Measurements from ENCODE around the gene CD46. TPM values are rescaled to one million over a fixed set of nuclear protein-coding genes. Genes with fewer than 3 reads are reported as not detected.
A peak's percentile ranks its signal among the peaks of the same experiment; 100 is the strongest.

Gene CD46
- total RNA-seq, 2 donors from 2014 or later, result 88.2 to 122 TPM

DNA sequence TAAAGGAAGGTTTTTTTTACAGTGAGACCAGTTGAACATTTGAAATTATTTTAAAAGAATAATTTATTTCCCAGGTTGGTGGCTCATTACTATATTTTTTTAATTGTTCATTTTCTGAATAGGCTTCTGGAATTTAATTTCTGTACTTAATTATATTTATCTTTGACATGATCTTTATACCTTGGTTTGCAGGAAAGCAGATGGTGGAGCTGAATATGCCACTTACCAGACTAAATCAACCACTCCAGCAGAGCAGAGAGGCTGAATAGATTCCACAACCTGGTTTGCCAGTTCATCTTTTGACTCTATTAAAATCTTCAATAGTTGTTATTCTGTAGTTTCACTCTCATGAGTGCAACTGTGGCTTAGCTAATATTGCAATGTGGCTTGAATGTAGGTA, 41.5 kb downstream of the CD46 start:
- peaks cover 10 to 12% of the 10 kb centered on the region in 2 donors for H3K4me1 Mint-ChIP-seq (ENCODE audit: low read depth in 2 of 2)
- H3K27me3 Mint-ChIP-seq, result no peaks in the 10 kb centered on the region
- no peaks in the 10 kb centered on the region for H3K36me3 Mint-ChIP-seq
- H3K4me3 Mint-ChIP-seq, result no peak overlapping the region
- no peaks in the 10 kb centered on the region for H3K9me3 Mint-ChIP-seq
- ATAC-seq (no peak), DNase-seq (ENCODE audit: low spot score) (no peak)
- H3K27ac Mint-ChIP-seq, result no peak overlapping the region

- no peaks in the 10 kb centered on the region for H3K9me3 Mint-ChIP-seq
- H3K4me3 Mint-ChIP-seq, result no peak overlapping the region
- no peak for DNase-seq (ENCODE audit: low spot score)
- peaks cover 25 to 27% of the 10 kb centered on the region in 2 donors for H3K4me1 Mint-ChIP-seq (ENCODE audit: low read depth in 2 of 2)
- no peaks in the 10 kb centered on the region for H3K36me3 Mint-ChIP-seq
- ATAC-seq, result no peak
- H3K27ac Mint-ChIP-seq, result no peak overlapping the region
- H3K27me3 Mint-ChIP-seq, result no peaks in the 10 kb centered on the region
These were observed 43.0 kb downstream of the CD46 start for GRCh38 chr1:207794861-207795260.

DNA sequence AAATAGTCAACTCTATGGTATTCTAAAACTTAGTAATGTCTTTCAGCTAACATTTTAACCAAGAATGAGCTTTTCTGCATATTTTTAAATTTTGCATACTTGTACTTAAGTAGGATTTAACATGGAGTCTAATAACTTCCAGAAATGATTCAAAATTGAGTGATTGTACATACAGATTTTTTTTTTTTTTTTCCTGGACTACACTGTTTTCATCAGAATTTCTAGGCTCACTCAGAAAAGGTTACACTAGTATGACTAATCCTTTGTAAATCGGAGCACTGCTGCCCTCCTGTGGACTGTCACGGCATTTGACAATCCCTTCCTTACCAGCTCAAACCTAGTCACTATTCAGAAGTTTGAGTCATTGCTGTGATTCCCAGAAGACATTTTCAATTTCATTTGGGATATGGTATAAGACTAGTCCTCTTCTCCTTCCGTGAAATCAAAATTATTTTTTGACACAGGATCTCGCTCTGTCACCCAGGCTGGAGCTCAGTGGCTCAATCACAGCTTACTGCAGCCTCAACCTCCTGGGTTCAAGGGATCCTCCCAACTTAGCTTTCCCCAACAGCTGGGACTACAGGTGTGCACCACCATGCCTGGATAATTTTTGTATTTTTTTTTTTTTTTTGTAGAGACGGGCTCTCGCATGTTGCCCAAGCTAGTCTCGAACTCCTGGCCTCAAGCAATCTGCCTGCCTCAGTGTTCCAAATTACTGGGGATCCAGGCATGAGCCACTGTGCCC, 45.5 kb downstream of the CD46 start:
- H3K4me3 Mint-ChIP-seq, result no peak overlapping the region
- DNase-seq (ENCODE audit: low spot score) (peak; percentile 77), ATAC-seq (peak; percentile 83 to 89)
- H3K27ac Mint-ChIP-seq, result no peak overlapping the region
- peaks cover 33 to 44% of the 10 kb centered on the region in 2 donors for H3K4me1 Mint-ChIP-seq (ENCODE audit: low read depth in 2 of 2)
- H3K27me3 Mint-ChIP-seq, result no peaks in the 10 kb centered on the region
- no peaks in the 10 kb centered on the region for H3K9me3 Mint-ChIP-seq
- H3K36me3 Mint-ChIP-seq, result peaks cover 10% of the 10 kb centered on the region

DNA sequence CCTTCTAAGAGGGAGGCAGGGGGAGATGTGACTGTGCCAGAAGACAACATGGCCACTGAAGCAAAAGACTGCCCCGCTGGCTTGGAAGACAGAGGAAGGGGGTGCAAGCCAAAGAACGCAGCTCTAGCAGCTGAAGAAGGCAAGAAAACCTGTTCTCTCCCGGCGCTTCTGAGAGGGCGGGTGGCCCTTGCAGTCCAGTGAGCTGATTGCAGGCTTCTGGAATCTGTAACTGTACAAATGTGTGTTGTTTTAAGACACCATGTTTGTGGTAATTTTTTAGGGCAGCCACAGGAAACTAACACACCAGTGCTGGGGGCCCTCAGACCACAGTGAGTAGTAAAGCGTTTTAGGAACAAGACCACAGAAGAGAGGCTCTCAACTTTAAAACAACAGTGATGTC, 47.0 kb downstream of the CD46 start:
- ATAC-seq, result peak; percentile 68 to 75
- DNase-seq (ENCODE audit: low spot score), result no peak
- H3K4me3 Mint-ChIP-seq, result peak overlapping the region; percentile 71
- peak overlapping the region; percentile 4 to 25 for H3K27ac Mint-ChIP-seq
- no peaks in the 10 kb centered on the region for H3K27me3 Mint-ChIP-seq
- H3K9me3 Mint-ChIP-seq, result no peaks in the 10 kb centered on the region
- peaks cover 33 to 44% of the 10 kb centered on the region in 2 donors for H3K4me1 Mint-ChIP-seq (ENCODE audit: low read depth in 2 of 2)
- peaks cover 10% of the 10 kb centered on the region for H3K36me3 Mint-ChIP-seq

- Mint-ChIP-seq H3K4me3 (no peak overlapping the region), H3K36me3 (peaks cover 10% of the 10 kb centered on the region), H3K9me3 (no peaks in the 10 kb centered on the region), H3K27ac (no peak overlapping the region), H3K4me1 (ENCODE audit: low read depth in 2 of 2) (peaks cover 33 to 44% of the 10 kb centered on the region in 2 donors), H3K27me3 (no peaks in the 10 kb centered on the region)
- no peak for ATAC-seq
- no peak for DNase-seq (ENCODE audit: low spot score)
These were observed 48.3 kb downstream of the CD46 start for GRCh38 chr1:207799989-207800648.

DNA sequence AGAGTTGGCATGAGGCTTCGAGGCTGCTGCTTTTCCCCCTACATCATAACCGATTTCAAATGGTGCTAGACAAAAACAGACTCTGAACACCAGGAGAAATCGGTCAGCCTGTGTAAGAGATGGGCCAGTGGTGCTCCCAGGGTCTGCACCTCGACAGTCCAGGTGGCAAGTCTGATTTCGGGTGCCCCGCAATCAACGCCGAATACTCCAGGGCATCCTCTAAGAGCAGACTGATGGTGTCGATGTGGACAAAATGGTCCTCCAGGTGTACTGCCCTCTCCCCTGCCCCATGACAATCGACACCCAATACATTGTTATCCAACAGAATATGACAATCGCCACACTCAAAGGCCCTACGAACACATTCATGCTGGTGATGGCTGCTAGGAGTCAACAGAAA, 50.0 kb downstream of the CD46 start:
- Mint-ChIP-seq H3K36me3 (peaks cover 10% of the 10 kb centered on the region), H3K27me3 (no peaks in the 10 kb centered on the region), H3K9me3 (no peaks in the 10 kb centered on the region), H3K4me3 (no peak overlapping the region), H3K4me1 (ENCODE audit: low read depth in 2 of 2) (peaks cover 36 to 44% of the 10 kb centered on the region in 2 donors), H3K27ac (no peak overlapping the region)
- ATAC-seq (no peak), DNase-seq (ENCODE audit: low spot score) (no peak)

DNA sequence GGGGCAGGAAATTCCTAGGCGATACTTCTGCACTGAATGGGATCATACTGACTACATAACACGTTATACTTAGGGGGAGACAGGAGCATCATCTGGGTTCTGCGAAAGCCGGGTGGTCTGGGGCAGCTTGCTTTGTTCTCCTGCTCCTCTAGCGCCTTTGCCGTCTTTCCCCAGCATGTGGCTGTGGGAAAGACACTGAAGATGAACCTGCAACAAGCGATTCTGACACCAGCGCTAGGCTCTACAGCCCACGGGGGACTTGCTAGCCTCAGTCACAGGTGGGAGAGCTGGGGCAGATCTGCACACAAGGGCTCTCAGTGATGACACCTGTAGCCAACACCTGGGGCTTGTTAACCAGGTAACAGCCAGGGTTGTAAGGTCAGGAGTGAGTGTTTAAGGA, 51.8 kb downstream of the CD46 start:
- no peak for DNase-seq (ENCODE audit: low spot score)
- Mint-ChIP-seq H3K9me3 (no peaks in the 10 kb centered on the region), H3K4me3 (no peak overlapping the region), H3K27ac (no peak overlapping the region), H3K27me3 (no peaks in the 10 kb centered on the region), H3K36me3 (peaks cover 10% of the 10 kb centered on the region), H3K4me1 (ENCODE audit: low read depth in 2 of 2) (peaks cover 25 to 29% of the 10 kb centered on the region in 2 donors)
- ATAC-seq, result no peak

DNA sequence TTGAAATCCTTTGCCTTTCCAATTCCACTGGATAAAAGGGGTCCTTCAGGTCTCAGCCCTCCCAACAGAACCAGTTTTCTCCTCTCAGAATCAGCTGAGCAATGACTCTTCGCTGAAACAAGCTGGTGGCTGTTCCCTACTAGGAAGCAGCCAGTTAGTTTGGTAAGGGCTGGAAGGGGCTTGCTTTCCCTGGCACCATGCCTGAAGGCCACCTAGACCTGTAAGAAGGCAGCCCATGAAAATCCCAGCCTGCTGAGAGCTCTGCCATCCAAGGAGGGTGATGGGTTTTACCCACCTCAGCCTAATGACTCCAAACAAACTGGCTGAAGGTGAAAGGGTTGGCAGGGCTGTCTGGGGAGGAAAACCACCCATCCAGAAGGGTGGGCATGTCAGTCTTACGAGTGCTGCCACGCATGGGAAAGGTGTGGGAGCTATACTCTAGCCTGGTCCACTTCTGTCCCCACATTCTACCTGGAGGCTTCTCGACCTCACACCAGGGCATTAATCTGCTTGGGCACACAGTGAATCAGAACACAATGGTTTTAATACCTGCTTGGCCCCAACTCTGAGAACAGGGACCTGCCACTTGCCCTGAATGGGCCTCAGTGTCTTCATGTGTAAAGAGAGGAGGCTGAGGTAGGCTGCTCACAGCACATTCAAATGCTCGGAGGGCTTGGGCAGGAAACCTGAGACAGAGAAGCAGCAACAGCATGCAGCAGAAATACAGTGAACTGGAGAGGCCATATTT, 53.0 kb downstream of the CD46 start:
- no peak for ATAC-seq
- DNase-seq (ENCODE audit: low spot score), result no peak
- no peaks in the 10 kb centered on the region for H3K9me3 Mint-ChIP-seq
- no peaks in the 10 kb centered on the region for H3K27me3 Mint-ChIP-seq
- peaks cover 10% of the 10 kb centered on the region for H3K36me3 Mint-ChIP-seq
- no peak overlapping the region for H3K27ac Mint-ChIP-seq
- no peak overlapping the region for H3K4me3 Mint-ChIP-seq
- peaks cover 17 to 20% of the 10 kb centered on the region in 2 donors for H3K4me1 Mint-ChIP-seq (ENCODE audit: low read depth in 2 of 2)

- Mint-ChIP-seq H3K27me3 (no peaks in the 10 kb centered on the region), H3K36me3 (peaks cover 10% of the 10 kb centered on the region), H3K9me3 (no peaks in the 10 kb centered on the region), H3K27ac (no peak overlapping the region), H3K4me3 (no peak overlapping the region), H3K4me1 (ENCODE audit: low read depth in 2 of 2) (peaks cover 11 to 16% of the 10 kb centered on the region in 2 donors)
- no peak for DNase-seq (ENCODE audit: low spot score)
- no peak for ATAC-seq
These were observed 54.1 kb downstream of the CD46 start for GRCh38 chr1:207805841-207806421.

- H3K4me3 Mint-ChIP-seq, result no peak overlapping the region
These were observed 54.9 kb downstream of the CD46 start for GRCh38 chr1:207806531-207807325.

GRCh38 chr1:207807326-207807689, 55.5 kb downstream of the CD46 start:
- Mint-ChIP-seq H3K27me3 (no peaks in the 10 kb centered on the region), H3K27ac (peak overlapping the region in 1 of 2 donors; percentile 39), H3K36me3 (peaks cover under 1% of the 10 kb centered on the region), H3K4me1 (ENCODE audit: low read depth in 2 of 2) (peaks cover 6 to 16% of the 10 kb centered on the region in 2 donors), H3K9me3 (no peaks in the 10 kb centered on the region), H3K4me3 (no peak overlapping the region)
- DNase-seq (ENCODE audit: low spot score) (no peak), ATAC-seq (no peak)

More at GRCh38 chr1:207806531-207807325, 54.9 kb downstream of the CD46 start:
- Mint-ChIP-seq H3K9me3 (no peaks in the 10 kb centered on the region), H3K4me1 (ENCODE audit: low read depth in 2 of 2) (peaks cover 6 to 16% of the 10 kb centered on the region in 2 donors), H3K36me3 (peaks cover 5% of the 10 kb centered on the region), H3K27ac (peak overlapping the region in 1 of 2 donors; percentile 39), H3K27me3 (no peaks in the 10 kb centered on the region)
- DNase-seq (ENCODE audit: low spot score) (no peak), ATAC-seq (no peak)

DNA sequence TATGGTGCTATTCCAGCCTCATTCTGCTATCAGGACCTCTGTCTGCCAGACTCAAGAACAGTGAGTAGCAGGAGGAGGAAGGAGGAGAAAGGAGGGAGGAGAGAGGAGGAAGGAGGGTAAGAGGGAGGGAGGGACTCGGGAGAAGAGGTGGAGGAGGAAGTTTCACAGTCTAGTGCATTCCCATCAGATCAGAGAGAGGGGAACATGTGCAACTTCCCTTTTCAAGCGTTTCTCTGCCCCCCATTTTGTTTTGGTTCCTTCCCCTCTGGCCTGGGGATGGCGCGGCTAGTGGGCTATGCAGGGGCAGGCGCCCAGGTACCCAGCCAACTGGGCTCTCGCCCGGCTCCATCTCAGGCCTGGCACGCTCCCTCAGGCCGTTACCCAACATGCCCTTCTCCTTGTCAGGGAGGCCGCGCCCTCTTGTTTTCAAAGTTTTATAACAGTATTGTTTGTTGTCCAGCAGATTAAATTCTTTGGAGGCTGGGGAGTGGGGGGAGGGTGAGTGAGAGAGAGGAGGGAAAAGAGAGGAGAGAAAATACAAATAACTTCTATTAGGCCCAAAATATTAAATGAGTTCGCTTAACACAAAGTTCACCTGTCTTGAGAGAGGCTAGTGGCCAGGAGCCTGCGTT, 56.0 kb downstream of the CD46 start:
- no peaks in the 10 kb centered on the region for H3K9me3 Mint-ChIP-seq
- peak overlapping the region in 1 of 2 donors; percentile 39 for H3K27ac Mint-ChIP-seq
- H3K4me3 Mint-ChIP-seq, result no peak overlapping the region
- no peaks in the 10 kb centered on the region for H3K36me3 Mint-ChIP-seq
- ATAC-seq (no peak), DNase-seq (ENCODE audit: low spot score) (no peak)
- peaks cover 6 to 16% of the 10 kb centered on the region in 2 donors for H3K4me1 Mint-ChIP-seq (ENCODE audit: low read depth in 2 of 2)
- H3K27me3 Mint-ChIP-seq, result no peaks in the 10 kb centered on the region

- no peaks in the 10 kb centered on the region for H3K36me3 Mint-ChIP-seq
- no peak for DNase-seq (ENCODE audit: low spot score)
- H3K27ac Mint-ChIP-seq, result no peak overlapping the region
- no peaks in the 10 kb centered on the region for H3K9me3 Mint-ChIP-seq
- H3K4me3 Mint-ChIP-seq, result no peak overlapping the region
- H3K27me3 Mint-ChIP-seq, result no peaks in the 10 kb centered on the region
- peaks cover 6 to 17% of the 10 kb centered on the region in 2 donors for H3K4me1 Mint-ChIP-seq (ENCODE audit: low read depth in 2 of 2)
- ATAC-seq, result no peak
These were observed 56.5 kb downstream of the CD46 start for GRCh38 chr1:207808322-207808705.
